ENCODE data around the gene CDH1.
"Not testable (repeated sequence)": the region's sequence is repeated elsewhere in the genome, so short reads cannot be mapped to it uniquely, and the experiment has no call there.

CDH1 gene

DNA sequence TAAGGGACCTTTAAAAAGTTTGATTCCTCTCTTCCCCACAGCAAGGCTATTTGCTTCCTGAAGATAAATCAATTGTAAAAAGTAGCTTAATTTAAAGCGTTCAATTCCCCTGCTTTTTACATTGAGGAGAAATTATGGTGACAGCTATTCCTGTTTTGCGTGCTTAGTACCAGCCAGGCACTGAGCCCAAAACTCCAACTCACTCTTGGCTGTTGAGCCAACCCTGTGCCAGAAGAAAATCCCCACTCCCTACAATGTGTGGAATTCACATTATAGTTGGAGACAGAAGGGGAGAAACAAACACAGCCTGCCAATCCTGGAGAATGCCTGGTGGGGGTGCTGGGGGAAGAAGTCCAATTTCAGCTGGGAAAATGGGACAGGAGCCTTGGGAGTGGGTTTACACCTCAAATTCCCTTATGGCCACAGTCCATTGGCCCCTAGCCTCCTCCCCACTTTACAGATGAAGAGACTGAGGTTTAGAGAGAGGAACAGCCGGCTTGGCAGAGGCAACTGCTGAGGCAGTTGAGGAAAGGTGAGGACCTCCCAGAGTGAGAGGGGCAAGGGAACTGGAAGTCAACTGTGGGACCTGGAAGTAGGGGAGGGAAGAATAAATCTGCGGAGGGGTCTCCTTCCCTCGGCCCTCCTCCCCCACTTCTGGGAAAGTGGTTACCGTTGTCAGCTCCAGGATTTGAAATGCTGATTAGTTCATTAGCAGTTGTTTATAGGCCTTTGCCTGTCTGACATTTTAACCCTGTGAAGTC, 26.1 kb downstream of the CDH1 start:
- peak; percentile 74 for DNase-seq (ENCODE audit: low spot score)

DNA sequence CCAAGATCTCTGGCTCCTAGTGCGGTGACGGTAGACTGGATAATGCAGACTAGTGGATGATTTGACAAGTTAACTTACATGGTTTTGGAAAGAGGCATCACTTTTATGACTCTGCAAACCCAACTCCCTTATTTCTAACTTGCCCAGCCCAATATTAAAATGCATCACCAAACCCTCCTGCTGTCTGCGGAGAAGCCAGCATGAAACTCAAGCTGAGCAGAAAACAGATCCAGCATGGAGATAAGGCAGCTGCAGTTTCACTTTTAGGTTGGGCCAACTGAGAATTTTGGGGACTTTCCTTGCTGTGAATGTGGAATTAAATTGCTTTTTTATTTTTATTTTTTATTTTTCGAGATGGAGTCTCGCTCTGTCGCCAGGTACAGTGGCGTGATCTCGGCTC, 27.8 kb downstream of the CDH1 start:
- DNase-seq (ENCODE audit: low spot score): no peak

DNA sequence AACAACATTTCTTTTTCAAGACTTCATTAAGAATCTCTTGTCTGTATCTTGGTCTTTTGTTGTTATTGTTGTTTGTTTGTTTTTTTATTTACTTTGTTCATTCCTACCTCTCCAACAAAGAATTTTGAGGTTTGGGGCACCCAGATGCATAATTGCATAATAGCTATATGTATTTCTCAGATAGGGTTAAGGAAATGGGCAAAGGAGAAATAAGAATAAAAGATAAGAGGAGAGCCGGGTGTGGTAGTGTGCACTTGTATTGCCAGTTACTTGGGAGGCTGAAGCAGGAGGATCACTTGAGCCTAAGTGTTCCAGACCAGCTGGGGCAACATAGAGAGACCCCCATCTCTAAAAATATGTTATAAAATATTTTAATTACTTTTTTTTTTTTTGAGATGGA, 30.5 kb downstream of the CDH1 start:
- no peak for DNase-seq (ENCODE audit: low spot score)

DNA sequence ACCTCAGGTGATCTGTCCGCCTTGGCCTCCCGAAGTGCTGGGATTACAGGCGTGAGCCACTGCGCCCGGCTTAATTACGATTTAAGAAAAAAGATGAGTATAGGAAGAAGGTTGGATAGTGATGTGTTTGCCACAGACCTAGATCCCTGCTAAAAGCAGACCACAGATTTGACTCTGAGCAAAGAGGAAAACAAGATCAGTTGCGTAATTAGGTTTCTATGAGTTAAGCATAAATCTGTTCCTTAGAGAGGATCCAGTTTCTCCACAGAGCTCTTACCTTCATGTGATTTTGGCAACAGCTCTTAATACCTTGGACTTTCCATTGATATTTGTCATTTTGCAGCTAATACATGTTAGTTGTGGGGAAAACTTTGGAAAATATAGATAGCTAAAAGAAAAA, 31.1 kb downstream of the CDH1 start:
- DNase-seq (ENCODE audit: low spot score): no peak

DNA sequence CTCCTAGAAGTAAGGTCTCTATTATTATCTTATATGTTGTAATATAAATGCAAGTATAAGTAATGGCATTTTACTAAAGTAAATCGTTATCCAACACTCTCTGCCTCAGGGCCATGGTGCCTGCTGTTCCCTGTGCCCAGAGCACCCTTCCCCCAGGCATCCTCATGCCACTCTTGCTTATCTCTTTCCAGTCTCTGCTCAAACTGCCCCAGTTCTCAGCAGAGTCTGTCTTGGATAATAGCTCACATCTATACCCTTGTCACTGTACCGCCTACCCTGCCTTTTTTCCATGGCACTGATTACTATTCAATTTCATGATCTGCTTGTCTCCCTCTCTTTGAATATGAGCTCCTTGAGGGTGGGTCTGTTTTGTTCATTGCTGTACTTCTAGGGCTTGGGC, 31.7 kb downstream of the CDH1 start:
- DNase-seq (ENCODE audit: low spot score): no peak

DNA sequence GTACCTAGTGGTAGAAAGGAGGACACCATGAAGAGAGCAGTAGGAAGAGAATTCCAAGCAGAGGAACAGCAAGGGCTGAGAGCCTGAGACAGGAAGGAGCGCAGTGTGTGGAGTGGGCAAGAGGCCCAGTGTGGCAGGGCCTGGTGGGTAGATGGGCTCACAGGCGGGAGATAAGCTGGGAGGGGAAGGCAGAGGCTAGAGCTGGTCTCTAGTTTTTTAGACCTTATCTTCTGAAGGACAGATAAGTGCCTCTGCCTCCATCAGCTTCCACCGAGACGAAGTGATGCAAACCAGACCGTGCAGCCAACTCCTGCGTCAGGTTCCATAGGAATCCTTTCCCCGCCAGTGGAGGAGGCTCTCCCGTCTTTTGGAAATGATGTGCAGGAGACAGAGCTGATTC, 33.6 kb downstream of the CDH1 start:
- DNase-seq (ENCODE audit: low spot score): no peak

DNA sequence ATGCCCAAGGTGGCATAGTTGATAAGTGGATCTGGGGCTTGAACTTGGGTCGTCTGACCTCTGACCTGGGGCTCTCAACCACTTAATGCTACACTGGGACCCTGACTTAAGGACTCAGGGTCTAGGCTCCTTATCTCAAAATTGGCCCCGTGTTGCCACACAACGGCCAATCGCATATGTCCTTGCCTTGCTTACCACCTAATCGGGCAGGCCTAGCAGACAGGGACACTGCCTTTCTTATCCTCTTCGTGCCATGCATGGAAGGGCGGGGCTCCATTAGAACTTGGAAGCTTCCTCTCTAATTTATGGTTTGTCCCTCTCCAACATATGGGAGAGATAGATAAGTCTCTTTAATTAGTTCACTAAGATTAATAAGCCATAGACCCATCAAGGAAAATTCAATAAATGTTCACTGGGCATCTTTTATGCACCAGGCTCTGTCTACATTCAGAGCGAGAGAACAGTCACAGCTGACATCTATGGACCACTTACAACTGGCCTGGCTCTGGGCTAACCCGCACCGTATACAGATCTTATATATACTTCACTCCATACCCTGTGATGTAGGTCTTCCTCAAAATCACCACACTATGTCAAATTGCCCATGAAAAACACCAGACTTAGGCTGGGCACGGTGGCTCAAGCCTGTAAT, 35.1 kb downstream of the CDH1 start:
- DNase-seq (ENCODE audit: low spot score): no peak

DNA sequence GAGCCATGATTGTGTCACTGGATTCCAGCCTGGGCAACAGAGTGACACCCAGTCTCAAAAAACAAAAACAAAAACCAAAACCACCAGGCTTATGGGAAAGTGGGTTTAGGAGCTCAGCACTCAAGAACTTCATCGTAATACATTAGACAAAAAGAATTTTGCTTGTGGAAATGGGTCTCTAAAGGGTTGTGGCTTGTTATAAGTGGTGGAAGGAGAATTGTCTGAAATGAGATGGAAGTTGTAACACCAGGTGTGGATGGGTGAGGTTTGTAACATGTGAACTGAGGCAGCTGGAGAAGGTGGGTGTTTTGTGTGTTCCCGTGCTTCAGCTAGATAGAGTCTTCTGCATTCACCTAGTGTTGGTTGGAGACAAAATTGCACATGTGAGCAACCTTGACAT, 35.8 kb downstream of the CDH1 start:
- DNase-seq (ENCODE audit: low spot score): no peak

DNA sequence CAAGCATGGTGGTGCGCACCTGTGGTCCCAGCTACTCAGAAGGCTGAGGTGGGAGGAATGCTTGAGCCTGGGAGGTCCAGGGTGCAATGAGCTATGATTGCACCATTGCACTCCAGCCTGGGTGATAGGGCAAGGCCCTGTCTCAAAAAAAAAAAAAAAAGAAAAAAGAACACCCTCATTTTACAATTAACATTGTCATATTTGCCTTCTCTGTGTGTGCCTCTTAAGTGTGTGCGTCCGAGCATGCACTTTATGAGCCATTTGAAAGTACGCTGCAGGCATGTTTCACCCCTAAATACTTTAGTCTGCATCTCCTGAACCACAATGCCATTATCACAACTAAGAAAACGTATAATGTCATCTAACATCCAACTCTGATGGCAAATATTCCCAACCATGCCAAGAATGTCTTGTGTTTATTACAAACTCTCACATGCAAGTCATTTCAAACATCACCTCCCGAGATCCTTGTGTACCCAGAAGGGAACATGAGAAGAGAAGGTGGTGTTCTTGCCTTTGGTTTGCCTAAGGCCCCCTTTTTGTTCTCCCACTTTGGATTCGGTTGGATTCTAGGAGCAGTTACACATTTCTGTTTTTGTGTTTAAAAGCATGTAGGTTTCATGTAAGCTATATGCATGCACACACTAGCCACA, 38.0 kb downstream of the CDH1 start:
- DNase-seq (ENCODE audit: low spot score): no peak

DNA sequence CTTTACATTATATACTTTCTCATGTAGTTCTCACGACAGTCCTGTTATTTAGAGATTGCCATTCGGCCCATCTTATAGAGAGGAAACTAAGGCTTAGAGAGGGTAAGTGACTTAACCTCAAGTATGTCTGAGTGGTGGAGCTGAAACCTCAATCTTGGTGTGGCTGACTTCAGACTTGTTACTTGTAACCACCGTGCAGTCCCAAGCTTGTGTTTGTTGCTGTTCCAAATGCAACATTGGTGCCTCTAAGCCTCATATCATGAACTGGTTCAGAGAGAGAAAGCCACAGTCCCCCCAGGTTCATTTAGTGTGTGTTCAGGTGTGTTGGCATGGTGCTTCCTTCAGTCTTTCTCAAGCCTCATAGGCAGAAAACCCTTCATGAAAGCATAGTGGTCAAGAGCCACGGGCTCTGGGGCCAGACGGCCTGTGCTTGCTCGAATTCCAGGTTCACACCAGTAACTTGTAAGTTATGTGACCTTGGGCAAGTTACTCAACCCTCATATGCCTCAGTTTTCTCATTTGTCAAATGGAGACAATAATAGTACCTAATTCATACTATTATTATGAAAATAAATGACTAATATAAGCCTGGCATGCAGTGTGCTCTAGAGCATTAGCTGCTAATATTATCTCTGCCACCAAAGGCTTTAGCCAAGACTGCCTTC, 39.9 kb downstream of the CDH1 start:
- DNase-seq (ENCODE audit: low spot score): no peak

DNA sequence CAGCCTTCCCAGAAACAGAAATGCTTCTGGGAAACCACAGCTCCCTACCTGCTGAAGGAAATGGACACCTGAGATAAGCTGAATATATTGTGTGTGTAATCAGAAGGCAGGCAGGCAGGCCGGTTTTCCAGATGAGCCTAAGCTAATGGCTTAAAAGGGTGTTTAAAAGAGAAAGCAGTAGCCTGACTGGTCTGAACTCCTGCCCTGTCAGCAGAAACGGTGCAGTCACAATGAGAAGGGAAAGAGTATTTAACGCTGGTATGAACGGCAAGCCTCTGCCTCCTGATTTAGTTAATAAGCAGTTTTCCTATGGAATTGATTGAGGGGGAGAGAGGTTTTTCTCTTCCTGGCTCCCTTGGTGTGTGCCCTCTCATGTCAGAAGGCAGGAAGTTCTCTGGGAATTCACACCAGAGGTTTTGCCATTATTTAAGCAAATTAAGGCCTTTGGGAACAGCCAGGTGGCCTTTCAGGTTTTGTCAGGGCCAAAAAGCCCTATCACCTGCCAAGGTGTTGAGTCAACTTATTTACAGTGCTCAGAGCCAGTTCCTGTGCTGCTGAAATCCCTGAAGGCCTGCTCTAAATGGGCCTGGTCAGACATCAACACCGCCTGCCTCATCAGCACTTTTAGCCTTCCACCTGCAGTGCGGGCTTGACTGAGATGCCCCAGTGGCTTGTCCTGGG, 41.6 kb downstream of the CDH1 start:
- no peak for DNase-seq (ENCODE audit: low spot score)

DNA sequence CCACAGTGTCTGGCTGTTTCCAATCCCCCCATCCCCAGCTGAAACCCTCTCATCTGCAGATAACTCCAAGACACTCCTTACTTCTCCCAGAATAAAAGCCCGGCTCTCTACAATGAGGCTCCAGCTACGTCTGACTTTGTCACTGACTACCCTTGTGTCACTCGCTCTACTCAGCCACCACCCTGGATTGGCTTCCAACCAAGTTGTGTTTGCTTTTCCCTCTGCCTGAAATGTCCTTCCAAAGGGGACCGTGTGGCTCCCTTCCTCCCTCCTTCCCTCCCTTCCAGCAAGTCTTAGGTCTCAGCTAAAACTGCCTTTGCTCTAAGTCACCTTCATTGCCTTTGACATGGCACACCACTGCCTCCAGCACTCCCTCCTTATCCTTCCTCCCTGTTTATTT, 42.8 kb downstream of the CDH1 start:
- no peak for DNase-seq (ENCODE audit: low spot score)

DNA sequence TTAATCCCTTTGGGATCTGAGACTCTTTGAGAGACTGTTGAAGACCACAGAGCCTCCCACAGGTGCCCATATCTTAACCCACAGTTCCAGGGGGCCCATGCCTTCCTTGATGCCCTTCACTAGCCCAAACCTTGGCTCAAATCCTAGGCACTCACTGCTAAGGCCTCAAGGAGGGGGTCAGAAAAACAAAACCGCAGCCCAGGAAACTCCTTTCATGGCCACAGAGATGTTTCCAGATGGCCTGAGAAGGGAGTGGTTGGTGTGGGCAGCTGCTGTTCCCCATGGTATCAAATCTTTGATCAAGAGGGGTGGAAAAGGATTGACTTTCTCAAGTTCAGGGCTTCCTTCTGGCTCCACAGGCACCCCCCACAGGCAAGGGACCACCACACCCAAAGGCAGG, 44.7 kb downstream of the CDH1 start:
- no peak for DNase-seq (ENCODE audit: low spot score)

DNA sequence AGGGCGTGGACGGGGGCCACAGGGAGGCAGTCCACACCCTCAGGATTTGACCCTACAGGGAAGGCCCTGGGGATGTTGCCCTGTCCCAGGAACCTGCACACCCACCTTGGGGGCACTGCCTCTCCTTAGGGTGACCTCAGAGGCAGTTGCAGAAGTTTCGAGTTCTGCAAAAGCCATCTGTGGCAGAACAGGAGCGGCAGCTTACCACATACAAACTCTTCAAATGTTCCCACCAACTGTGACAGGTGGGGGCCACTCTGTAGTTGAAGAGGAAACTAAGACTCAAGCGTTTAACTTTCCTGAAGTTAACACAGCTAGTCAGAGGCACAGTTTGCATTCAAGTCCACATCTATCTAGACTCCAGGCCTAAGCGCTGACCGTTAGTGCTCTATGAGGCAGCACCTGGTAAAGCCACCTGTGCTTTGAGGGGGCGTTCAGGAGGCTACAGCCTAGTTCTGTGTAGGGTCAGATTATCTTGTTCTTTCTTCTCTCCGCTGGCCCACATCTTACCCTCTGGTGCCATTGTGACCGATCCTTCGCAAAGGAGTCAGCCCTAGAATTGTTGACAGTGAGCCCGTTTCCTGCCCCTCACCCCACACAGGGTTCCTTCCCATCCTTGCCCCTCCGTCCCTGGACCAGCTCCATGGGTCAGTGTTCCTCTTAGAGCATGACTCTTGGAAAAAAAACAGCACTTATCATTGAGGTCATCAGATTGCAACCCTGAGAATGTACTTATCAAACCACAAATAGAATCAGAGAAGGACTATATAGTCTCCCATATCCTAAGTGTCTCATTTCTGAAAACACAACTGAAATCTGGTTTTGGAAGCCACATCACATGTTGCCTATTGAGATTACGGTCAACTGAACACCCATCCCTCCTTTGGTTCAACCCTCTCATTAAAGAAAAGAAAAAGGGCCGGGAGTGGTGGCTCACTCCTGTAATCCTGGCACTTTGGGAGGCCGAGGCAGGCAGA, 45.4 kb downstream of the CDH1 start:
- no peak for DNase-seq (ENCODE audit: low spot score)

DNA sequence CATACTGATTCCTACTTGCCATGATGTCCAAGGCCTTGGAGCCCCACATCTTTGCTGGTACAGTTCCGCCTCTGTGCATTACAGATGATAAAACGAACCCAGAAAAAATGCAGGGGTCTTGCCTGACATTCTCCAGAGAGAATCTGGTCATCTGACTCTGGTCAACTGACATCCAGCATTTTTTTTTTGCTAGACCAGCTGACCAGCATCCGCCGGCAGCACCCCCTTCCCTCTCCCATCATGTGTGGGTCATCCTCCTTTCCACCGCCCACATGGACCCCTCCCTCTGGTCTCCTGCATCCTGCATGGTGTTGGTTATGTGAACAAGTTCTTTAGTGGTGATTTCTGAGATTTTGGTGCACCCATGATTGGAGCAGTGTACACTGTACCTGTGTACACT, 47.1 kb downstream of the CDH1 start:
- no peak for DNase-seq (ENCODE audit: low spot score)

DNA sequence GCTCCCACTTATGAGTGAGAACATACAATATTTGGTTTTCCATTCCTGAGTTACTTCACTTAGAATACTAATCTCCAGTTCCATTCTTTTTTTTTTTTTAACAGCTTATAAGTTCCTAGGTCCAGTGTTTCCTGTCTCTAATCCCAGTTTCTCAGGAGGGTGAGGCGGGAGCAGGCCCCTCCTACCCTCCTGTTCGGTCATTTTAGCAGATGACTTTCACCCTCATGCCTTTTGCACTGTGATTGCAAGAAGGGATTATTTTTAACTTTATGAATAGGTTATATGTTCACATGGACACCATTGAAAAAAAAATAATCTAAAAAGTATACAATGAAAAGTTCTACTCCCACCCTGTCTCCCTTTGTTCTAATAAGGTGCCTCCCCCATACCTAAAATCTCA, 47.6 kb downstream of the CDH1 start:
- no peak for DNase-seq (ENCODE audit: low spot score)

DNA sequence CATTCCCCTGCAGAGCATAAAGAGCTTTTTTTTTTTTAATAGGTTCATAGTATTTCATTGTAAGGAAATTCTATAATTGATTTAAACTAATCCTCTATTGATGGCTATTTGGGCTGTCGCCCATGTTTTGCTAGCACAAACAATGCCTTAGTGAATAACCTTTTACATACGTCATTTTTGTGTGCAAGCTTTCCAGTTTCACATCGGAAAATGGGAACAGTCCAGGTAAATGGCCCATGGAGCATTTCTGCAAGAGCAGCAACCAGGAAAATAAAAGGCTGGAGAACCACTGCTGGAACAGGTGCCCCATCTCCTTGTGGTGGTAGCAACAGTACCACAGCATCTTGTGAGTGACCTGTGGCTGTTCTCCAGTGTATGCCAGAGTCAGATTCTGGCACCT, 48.6 kb downstream of the CDH1 start:
- no peak for DNase-seq (ENCODE audit: low spot score)

DNA sequence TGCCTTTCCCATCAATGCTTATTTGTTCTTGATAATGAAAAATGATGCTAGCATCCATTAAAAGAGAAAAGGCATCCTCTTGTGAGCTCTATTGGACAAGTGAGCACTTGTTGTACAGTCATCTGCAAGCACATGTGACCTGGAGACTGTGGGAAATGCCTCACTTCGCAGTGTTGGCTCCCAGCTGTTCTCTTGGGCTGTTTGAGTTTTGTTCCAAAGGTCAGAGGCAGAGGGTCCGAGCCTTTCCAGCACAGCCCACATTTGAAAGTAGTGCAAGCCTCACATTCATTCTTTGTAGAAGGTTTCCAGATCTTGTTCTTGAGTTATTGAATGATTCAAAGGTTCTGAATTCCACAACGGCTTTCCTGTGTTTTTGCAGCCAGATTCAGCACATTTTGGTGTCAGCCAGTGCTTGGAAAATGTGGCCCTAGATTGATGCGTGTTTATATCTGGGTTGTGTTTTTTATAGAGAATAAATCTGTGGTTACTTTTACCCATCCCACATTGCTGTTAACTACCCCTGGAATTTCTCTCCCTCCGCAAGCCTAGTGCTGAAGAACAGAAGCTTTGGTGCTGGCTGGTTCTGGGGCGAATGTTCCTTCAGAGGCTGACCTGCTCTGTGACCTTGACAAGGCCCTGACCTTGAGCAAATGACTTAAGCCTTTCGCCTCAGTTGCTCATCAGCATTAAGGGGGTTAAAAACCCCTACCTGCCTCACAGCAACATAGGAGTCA, 49.8 kb downstream of the CDH1 start:
- peak; percentile 48 for DNase-seq (ENCODE audit: low spot score)

DNA sequence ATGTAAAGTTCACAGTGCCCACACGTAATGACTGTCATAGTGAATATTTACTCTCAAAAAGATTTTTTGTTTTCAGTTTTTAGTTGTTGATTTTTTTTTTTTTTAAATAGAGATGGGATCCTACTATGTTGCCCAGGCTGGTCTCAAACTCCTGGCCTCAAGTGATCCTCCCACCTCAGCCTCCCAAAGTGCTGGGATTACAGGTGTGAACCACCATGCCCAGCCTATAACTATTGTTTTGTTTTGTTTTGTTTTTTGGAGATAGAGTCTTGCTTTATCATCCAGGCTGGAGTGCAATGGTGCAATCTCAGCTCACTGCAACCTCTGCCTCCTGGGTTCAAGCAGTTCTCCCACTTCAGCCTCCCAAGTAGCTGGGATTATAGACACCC, 50.3 kb downstream of the CDH1 start:
- DNase-seq (ENCODE audit: low spot score): not testable (repeated sequence)

DNA sequence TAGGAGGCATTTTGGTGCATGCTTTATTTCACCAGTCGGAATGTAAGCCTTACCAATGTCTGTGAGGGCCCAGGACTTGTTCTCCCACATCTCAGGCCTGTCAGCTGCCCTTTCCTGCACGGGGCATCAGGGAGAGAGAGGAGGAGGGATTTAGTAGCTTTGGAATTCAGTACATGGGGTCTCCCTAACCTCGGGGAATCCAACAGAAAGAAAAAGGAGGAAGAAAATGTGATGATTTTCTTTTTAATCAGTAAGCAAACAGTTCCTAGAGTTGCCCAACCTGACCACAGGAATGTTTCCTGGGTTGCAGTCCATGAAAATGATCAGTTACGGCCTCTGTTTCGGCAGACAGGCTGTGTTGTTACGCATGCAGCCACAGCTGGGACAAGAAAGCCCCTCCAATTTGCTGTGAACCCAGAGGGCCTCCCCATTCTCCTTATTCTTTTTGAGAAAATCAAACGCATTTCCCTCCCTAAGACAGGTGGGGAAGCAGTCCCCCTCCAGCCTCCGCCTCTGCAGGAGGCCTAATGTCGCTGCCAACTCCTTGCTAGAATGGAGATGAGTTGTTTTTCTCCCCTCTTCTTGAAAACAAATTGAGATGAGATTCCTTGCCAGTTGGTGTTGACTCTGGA, 53.2 kb downstream of the CDH1 start:
- peak; percentile 86 for DNase-seq (ENCODE audit: low spot score)

Data from AG20443 (cell line).